B cell (primary cell): ENCODE results near the gene CMIP. TPM values are rescaled to one million over a fixed set of nuclear protein-coding genes. Genes with fewer than 3 reads are reported as not detected.
"Not testable (repeated sequence)": the region's sequence is repeated elsewhere in the genome, so short reads cannot be mapped to it uniquely, and the experiment has no call there.

Experiments
- ATAC-seq: fragments of 200-7000 bp; cut with Tn5 transposase; one replicate; pipeline ENCODE4 v1.10.0; 2021; ENCODE audit warnings: low read depth, mild to moderate bottlenecking, moderate number of reproducible peaks, moderate library complexity
- CTCF ChIA-PET: fragments of 350-600 bp; sonication (Branson Sonifier 250); formaldehyde crosslinking; loops from one replicate; lab custom pipeline; 2021; ENCODE audit warnings: antibody characterized with exemption, inconsistent platforms; lab: Charles Lee
- POLR2A ChIA-PET: fragments of 350-600 bp; sonication (Branson Sonifier 250); formaldehyde crosslinking; loops from one replicate; lab custom pipeline; 2021; ENCODE audit warnings: antibody characterized with exemption; lab: Charles Lee
- DNase-seq: peaks from one replicate; pipeline ENCODE4 v3.0.0; 2013
- H2AFZ ChIP-seq: 2 replicates; pipeline ENCODE4 v1.6.1; 2012; ENCODE audit warnings: mild to moderate bottlenecking, low read depth, low read length; ENCODE audit not compliant: insufficient read depth, poor library complexity, severe bottlenecking
- H3K27ac ChIP-seq, 2 donors: 1 replicate in 1 of 2; 2 replicates in 1 of 2; pipeline ENCODE4 v1.5.1; 2012 to 2013; ENCODE audit warnings: low read length in 2 of 2, mild to moderate bottlenecking in 2 of 2, moderate library complexity in 1 of 2
- H3K27me3 ChIP-seq, 4 experiments: fragments of 200-600 bp in 1 of 4; sonication (generic) in 1 of 4; replicated peaks in 1 of 4; 1 replicate in 2 of 4; 2 replicates in 2 of 4; pipeline versions ENCODE4 v1.6.1 to v1.7.0; 2013 to 2016; ENCODE audit warnings: low read length in 3 of 4, mild to moderate bottlenecking in 2 of 4, mixed read lengths in 1 of 4, moderate library complexity in 1 of 4; ENCODE audit not compliant: insufficient read depth in 4 of 4, control insufficient read depth in 3 of 4; ENCODE audit errors: control extremely low read depth in 1 of 4
- H3K36me3 ChIP-seq, 2 experiments: replicated peaks in 1 of 2; 1 replicate in 1 of 2; 2 replicates in 1 of 2; pipeline versions ENCODE4 v1.6.1 to v1.7.1; 2013; ENCODE audit warnings: low read length in 1 of 2; ENCODE audit not compliant: insufficient read depth in 2 of 2, control insufficient read depth in 1 of 2; ENCODE audit errors: control extremely low read depth in 1 of 2, extremely low read depth in 1 of 2
- H3K4me1 ChIP-seq, 2 donors: fragments of 200-600 bp in 1 of 2; sonication (generic) in 1 of 2; 1 replicate in 1 of 2; 2 replicates in 1 of 2; pipeline versions ENCODE4 v1.5.1 to v1.6.1; 2013 to 2017; ENCODE audit warnings: low read length in 2 of 2; ENCODE audit not compliant: control insufficient read depth in 2 of 2, insufficient read depth in 2 of 2
- H3K4me2 ChIP-seq: replicated peaks from 2 replicates; pipeline ENCODE3; 2012; ENCODE audit warnings: mild to moderate bottlenecking, low read depth, low read length; ENCODE audit not compliant: poor library complexity, severe bottlenecking
- H3K4me3 ChIP-seq, 5 experiments: fragments of 200-600 bp in 1 of 5; sonication (generic) in 1 of 5; 1 replicate in 3 of 5; 2 replicates in 2 of 5; pipeline versions ENCODE4 v1.5.1 to v1.7.0; 2011 to 2016; ENCODE audit warnings: low read length in 4 of 5, mild to moderate bottlenecking in 4 of 5, low read depth in 2 of 5, control low read depth in 1 of 5, moderate library complexity in 1 of 5; ENCODE audit not compliant: insufficient read depth in 1 of 5; ENCODE audit errors: control extremely low read depth in 1 of 5, extremely low read depth in 1 of 5
- H3K79me2 ChIP-seq: fragments of 200-600 bp; sonication (generic); one replicate; pipeline ENCODE4 v1.6.0; 2016; ENCODE audit warnings: low read length; ENCODE audit not compliant: control insufficient read depth, insufficient read depth
- H3K9ac ChIP-seq: fragments of 200-600 bp; sonication (generic); 2 replicates; pipeline ENCODE4 v1.6.1; 2017; ENCODE audit warnings: mild to moderate bottlenecking, low read length, moderate library complexity
- H3K9me3 ChIP-seq, 3 donors: one replicate each; pipeline versions ENCODE4 v1.6.1 to v1.7.1; 2013; ENCODE audit warnings: low read length in 2 of 3; ENCODE audit not compliant: control insufficient read depth in 2 of 3, insufficient read depth in 1 of 3; ENCODE audit errors: control extremely low read depth in 1 of 3
- H4K20me1 ChIP-seq: 2 replicates; pipeline ENCODE4 v1.6.0; 2012; ENCODE audit warnings: mild to moderate bottlenecking, low read length; ENCODE audit not compliant: insufficient read depth, control insufficient read depth, poor library complexity, severe bottlenecking
- H3K27ac Mint-ChIP-seq: one replicate; pipeline ENCODE4 v1.8.0; 2021; ENCODE audit warnings: mixed read lengths
- H3K27me3 Mint-ChIP-seq: one replicate; pipeline ENCODE4 v1.8.0; 2021; ENCODE audit warnings: mixed read lengths
- H3K4me1 Mint-ChIP-seq: one replicate; pipeline ENCODE4 v1.8.0; 2021; ENCODE audit warnings: mixed read lengths
- H3K4me3 Mint-ChIP-seq: one replicate; pipeline ENCODE4 v1.8.0; 2021; ENCODE audit warnings: mixed read lengths
- H3K9me3 Mint-ChIP-seq: one replicate; pipeline ENCODE4 v1.8.0; 2022; ENCODE audit warnings: mixed read lengths; ENCODE audit not compliant: insufficient read depth
- CTCF ChIP-seq: fragments of 200-600 bp; IDR thresholded peaks from one replicate; pipeline ENCODE4 v1.8.0; 2022; ENCODE audit warnings: antibody characterized with exemption, mild to moderate bottlenecking
- EZH2 ChIP-seq: IDR thresholded peaks from 2 replicates; pipeline ENCODE4 v1.6.1; 2012; ENCODE audit warnings: borderline replicate concordance, low read depth, mild to moderate bottlenecking, moderate library complexity, low read length; ENCODE audit not compliant: insufficient read depth, poor library complexity, severe bottlenecking
- WGBS: methylation state at CpG from one replicate; pipeline ENCODE4 v1.1.5; 2013; ENCODE audit warnings: missing lambda C conversion rate; ENCODE audit not compliant: insufficient coverage; 5-methylcytosine and 5-hydroxymethylcytosine counted together
- intact Hi-C: fragments of 100-400 bp; cut with micrococcal nuclease; formaldehyde crosslinking; loops from one replicate; pipeline ENCODE4 v1.10.0; 2022
- polyA plus RNA-seq: library from polyadenylated mRNA; depleted of rRNA; stranded (reverse); fragments of >200 nt; gene quantifications from 2 replicates; pipeline ENCODE4 v1.2.3, GENCODE V29; 2012
- total RNA-seq, 2 donors: library from RNA; stranded (reverse); fragments of 120-200 nt in 1 of 2; gene quantifications; 1 replicate in 1 of 2; 2 replicates in 1 of 2; pipeline versions ENCODE4 v1.2.3 to v1.2.4, GENCODE V29; 2013 to 2022

CMIP gene
- total and polyA plus RNA-seq, 2 donors (not counting 1 experiment from before 2014, with no cell fraction given): 27.1 to 155 TPM

- ATAC-seq (no peak), DNase-seq (no peak)
- Histone ChIP-seq H3K27me3 (no peaks in the 10 kb centered on the region), H3K27ac (no peak overlapping the region), H3K79me2 (no peaks in the 10 kb centered on the region), H3K9me3 (peaks cover 0 to 4% (median 0%) of the 10 kb centered on the region in 3 donors), H3K4me2 (no peak overlapping the region), H3K4me1 (peaks cover 11 to 20% of the 10 kb centered on the region in 2 donors), H3K4me3 (no peak overlapping the region), H3K9ac (no peak overlapping the region), H2AFZ (no peak overlapping the region), H3K36me3 (no peaks in the 10 kb centered on the region), H4K20me1 (no peaks in the 10 kb centered on the region)
- Mint-ChIP-seq H3K27me3 (no peaks in the 10 kb centered on the region), H3K9me3 (no peaks in the 10 kb centered on the region), H3K27ac (no peak overlapping the region), H3K4me3 (no peak overlapping the region), H3K4me1 (peaks cover 28% of the 10 kb centered on the region)
- intact Hi-C loops: no loop called here
- ChIA-PET POLR2A (no interaction called here), CTCF (interaction anchor here (1.9 kb wide), 1 partner anchor 17 kb away, joined by 5 read pairs; no protein-coding TSS in a partner anchor)
- WGBS: 93% methylated on average over 6 of the region's 11 CpGs
- TF ChIP-seq CTCF: no peak
- no peak for TF ChIP-seq EZH2
Measured at GRCh38 chr16:81421536-81421935, 23.1 kb upstream of the CMIP start.

GRCh38 chr16:81422153-81422552, 22.5 kb upstream of the CMIP start:
- H3K27me3 Mint-ChIP-seq, H3K27me3 ChIP-seq, H3K4me3 ChIP-seq, H3K27ac ChIP-seq, H4K20me1 ChIP-seq, H3K9me3 Mint-ChIP-seq, H3K9ac ChIP-seq, H3K9me3 ChIP-seq, DNase-seq, POLR2A ChIA-PET, H3K27ac Mint-ChIP-seq, H3K4me3 Mint-ChIP-seq, ATAC-seq, H3K36me3 ChIP-seq, intact Hi-C loops, H3K79me2 ChIP-seq, H2AFZ ChIP-seq, H3K4me2 ChIP-seq: not testable (repeated sequence)
- CTCF ChIA-PET: interaction anchor here (0.7 to 1.9 kb wide), 2 partner anchors 18 to 23 kb away, joined by 3 to 5 read pairs; no protein-coding TSS in a partner anchor
- peaks cover 28% of the 10 kb centered on the region for H3K4me1 Mint-ChIP-seq
- no CpG with 5 or more reads among the region's 7 CpGs for WGBS
- H3K4me1 ChIP-seq: peaks cover 11 to 20% of the 10 kb centered on the region in 2 donors
